Measurements from ENCODE around the gene S100B.

The S100B gene

DNA sequence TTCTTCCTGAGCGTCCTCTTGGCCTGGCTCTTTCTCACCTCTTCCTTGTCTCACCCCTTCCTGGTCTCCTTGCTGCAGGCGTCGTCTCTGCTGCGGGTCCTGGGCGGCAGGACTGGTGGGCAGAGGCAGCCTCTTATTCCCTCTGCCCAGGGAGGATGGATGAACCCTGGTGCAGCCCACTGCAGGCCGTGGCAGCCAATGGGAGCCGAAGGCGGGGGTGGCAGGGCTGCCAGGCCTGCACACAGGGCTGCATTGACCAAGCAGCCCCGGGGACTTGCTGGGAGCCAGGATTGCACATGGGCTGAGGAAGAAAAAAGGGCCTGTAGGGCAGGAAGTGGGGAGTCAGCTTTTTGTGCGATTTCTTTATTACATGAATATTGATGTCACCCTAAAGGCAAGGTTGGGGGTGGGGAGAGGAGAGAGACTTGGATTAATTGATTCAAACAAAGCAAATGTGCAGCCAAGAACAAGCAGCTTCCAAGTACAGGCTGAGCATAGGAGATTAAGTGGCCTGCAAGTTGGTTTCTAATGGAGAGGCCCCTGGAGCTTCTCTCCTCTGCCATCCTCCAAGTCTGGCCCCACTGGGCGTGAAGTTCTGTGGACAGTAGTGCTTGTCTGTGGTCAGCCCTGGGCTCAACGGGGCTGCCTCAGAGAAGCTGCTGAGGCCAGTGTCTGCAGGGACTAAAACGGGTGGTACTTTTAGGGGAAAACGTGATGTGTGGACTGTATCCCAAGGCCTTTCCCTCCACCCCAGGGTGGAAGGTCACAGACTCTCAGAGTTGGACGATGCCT lies at the start of gene S100B:
Gene S100B (minus strand): TSS at position 108 of the 792 bp plus-strand sequence. CDS start 2,667 bp downstream, outside the sequence.
- TF ChIP-seq, protein P1, sequence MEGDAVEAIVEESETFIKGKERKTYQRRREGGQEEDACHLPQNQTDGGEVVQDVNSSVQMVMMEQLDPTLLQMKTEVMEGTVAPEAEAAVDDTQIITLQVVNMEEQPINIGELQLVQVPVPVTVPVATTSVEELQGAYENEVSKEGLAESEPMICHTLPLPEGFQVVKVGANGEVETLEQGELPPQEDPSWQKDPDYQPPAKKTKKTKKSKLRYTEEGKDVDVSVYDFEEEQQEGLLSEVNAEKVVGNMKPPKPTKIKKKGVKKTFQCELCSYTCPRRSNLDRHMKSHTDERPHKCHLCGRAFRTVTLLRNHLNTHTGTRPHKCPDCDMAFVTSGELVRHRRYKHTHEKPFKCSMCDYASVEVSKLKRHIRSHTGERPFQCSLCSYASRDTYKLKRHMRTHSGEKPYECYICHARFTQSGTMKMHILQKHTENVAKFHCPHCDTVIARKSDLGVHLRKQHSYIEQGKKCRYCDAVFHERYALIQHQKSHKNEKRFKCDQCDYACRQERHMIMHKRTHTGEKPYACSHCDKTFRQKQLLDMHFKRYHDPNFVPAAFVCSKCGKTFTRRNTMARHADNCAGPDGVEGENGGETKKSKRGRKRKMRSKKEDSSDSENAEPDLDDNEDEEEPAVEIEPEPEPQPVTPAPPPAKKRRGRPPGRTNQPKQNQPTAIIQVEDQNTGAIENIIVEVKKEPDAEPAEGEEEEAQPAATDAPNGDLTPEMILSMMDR (IDR thresholded peaks at IDR 0.05; ENCODE audit: insufficient read depth, low read depth, low read length, missing control alignments): no peak
- H3K4me3 ChIP-seq (ENCODE audit: low read depth, low read length): no peak within 1 kb of the TSS
- no peak for DNase-seq (ENCODE audit: low read depth)

DNA sequence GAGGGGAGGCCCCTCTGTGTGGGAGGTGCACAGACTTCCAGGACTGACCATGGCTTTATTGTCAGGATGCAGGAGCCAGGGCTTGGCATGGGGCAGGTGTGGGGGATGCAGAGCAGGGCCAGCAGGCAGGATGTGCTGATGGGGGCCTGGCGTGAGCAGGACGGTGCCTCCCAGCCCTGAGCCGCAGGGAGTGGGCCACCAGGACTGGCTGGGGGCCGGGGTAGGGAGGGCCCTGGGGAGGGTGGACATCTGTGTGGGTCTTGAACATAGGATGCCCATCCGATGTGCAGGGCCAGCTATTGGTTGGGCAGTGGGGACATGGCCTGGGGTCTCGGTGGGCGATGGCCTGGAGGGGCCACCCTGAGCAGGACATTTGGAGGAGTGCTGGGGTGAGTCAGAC lies 46.2 kb upstream of the S100B start:
- TF ChIP-seq, protein P1 (IDR thresholded peaks at IDR 0.05; ENCODE audit: insufficient read depth, low read depth, low read length, missing control alignments): no peak
- H3K4me3 ChIP-seq (ENCODE audit: low read depth, low read length): no peak overlapping the region
- DNase-seq (ENCODE audit: low read depth): no peak

DNA sequence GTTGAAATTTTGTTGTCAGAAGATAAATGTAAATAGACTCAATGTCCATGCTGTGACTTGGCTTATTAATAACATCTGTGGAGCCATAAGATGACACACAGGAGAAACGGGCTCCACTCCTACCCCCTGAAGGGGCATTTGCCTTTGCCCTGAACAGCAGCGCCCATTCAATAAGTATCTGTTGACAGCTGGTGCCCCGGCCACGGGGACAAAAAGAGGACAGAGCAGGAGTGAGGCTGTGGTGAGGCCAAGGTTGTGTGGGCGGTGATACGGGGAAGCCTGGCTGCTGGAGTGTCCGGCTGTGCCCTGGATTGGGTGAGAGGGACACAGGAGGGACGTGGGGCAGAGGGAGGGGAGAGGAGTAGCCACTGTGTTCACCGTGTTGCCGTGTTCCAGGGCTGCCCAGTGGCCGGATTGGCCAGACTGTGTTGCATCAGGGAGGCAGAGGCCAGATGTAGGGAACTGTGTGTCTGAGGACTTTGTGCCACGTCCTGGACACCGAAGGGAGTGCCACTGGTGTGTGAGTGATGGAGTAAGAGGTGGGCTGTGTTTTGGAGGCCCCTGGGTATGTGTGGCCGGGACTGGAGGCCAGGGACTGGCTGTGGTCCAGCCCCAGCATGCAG lies 45.7 kb upstream of the S100B start:
- DNase-seq (ENCODE audit: low read depth): no peak
- TF ChIP-seq, protein P1 (IDR thresholded peaks at IDR 0.05; ENCODE audit: insufficient read depth, low read depth, low read length, missing control alignments): no peak
- H3K4me3 ChIP-seq (ENCODE audit: low read depth, low read length): no peak overlapping the region

DNA sequence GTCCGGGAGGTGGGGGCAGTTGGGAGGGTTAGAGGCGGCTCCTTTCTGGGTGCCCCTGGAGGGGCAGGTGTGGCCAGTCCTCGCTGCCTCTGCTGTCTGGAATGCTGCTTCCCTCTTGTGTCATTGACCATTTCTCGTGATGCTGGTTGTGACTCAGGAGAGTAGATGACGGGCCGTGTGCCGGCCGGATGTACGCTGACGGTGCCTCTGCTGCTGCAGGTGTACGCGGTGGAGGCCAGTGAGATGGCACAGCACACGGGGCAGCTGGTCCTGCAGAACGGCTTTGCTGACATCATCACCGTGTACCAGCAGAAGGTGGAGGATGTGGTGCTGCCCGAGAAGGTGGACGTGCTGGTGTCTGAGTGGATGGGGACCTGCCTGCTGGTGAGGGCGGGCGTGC lies 44.5 kb upstream of the S100B start:
- DNase-seq (ENCODE audit: low read depth): no peak
- no peak overlapping the region for H3K4me3 ChIP-seq (ENCODE audit: low read depth, low read length)
- TF ChIP-seq, protein P1 (IDR thresholded peaks at IDR 0.05; ENCODE audit: insufficient read depth, low read depth, low read length, missing control alignments): no peak

DNA sequence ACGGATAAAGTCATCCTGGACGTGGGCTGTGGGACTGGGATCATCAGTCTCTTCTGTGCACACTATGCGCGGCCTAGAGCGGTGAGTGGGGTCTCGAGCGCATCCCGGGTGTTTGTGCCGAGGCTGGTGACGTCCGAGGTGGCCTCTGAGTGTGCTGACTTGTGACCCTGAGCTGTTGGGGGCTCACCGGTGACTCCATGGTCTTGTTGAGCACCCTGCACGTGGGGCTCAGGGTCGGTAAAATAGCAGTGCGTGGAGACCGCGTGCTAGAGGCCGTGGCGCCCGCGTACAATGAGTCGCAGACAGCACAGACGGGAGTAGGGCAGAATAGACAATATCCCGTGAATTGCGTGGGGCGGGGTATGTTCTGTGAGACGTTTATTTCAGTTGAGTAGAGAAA lies 43.7 kb upstream of the S100B start:
- H3K4me3 ChIP-seq (ENCODE audit: low read depth, low read length): no peak overlapping the region
- DNase-seq (ENCODE audit: low read depth): no peak
- TF ChIP-seq, protein P1 (IDR thresholded peaks at IDR 0.05; ENCODE audit: insufficient read depth, low read depth, low read length, missing control alignments): no peak

DNA sequence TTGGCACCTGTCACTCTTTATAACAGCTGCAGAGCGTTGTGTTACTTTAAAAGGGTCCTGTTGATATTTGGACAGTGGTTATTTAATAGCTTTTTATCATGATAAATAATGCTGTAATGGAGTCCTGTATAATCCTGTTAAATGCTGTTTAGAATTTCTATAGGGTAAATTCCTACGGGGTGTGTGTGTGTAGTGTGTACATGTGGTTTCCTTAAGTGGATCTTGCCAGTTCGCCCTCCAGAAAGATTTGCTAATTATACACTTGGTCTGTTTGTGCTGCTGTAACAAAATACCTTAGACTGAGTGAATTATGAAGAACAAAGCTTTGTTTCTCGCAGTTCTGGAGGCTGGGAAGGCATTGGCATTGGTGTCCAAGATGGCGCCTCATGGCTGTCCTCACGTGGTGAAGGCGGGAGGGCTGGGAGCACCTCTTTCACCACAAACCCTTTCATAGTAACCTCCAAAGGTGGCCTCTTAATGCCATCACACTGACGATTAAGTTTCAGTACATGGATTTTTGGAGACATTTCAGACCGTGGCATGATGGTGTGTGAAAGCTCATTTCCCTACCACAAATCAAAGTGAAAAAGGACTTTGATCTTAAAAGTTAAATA lies 41.8 kb upstream of the S100B start:
- H3K4me3 ChIP-seq (ENCODE audit: low read depth, low read length): no peak overlapping the region
- no peak for DNase-seq (ENCODE audit: low read depth)
- TF ChIP-seq, protein P1 (IDR thresholded peaks at IDR 0.05; ENCODE audit: insufficient read depth, low read depth, low read length, missing control alignments): no peak

Data from GM12865 (cell line).